Trophoblast cell (in vitro differentiated cells and primary cell): ENCODE data around the gene HS6ST3.
A peak's percentile ranks its signal among the peaks of the same experiment; 100 is the strongest.

Experiments
- DNase-seq, 2 donors: peaks; one replicate each; pipeline ENCODE4 v3.0.0-alpha.2; 2016
- H2AFZ ChIP-seq: 2 replicates; pipeline ENCODE4 v1.6.1; 2013; ENCODE audit warnings: low read length, moderate library complexity, mild to moderate bottlenecking; ENCODE audit not compliant: insufficient read depth, poor library complexity
- H2AK5ac ChIP-seq: 2 replicates; pipeline ENCODE4 v1.6.1; 2013; ENCODE audit warnings: mild to moderate bottlenecking, low read length
- H2BK120ac ChIP-seq: 2 replicates; pipeline ENCODE4 v1.6.1; 2013; ENCODE audit warnings: low read length, mild to moderate bottlenecking, moderate library complexity; ENCODE audit not compliant: insufficient read depth, poor library complexity
- H2BK12ac ChIP-seq: 2 replicates; pipeline ENCODE4 v1.6.1; 2013; ENCODE audit warnings: mild to moderate bottlenecking, low read length, moderate library complexity
- H2BK5ac ChIP-seq: 2 replicates; pipeline ENCODE4 v1.6.1; 2013; ENCODE audit warnings: low read length, low read depth, moderate library complexity, mild to moderate bottlenecking; ENCODE audit not compliant: poor library complexity
- H3K14ac ChIP-seq: 2 replicates; pipeline ENCODE4 v1.6.1; 2013; ENCODE audit warnings: mild to moderate bottlenecking, low read length
- H3K18ac ChIP-seq: 2 replicates; pipeline ENCODE4 v1.6.1; 2013; ENCODE audit warnings: mild to moderate bottlenecking, low read length
- H3K23ac ChIP-seq: 2 replicates; pipeline ENCODE4 v1.6.1; 2013; ENCODE audit warnings: low read length
- H3K27ac ChIP-seq: 2 replicates; pipeline ENCODE4 v1.5.1; 2013; ENCODE audit warnings: low read depth, mild to moderate bottlenecking, inconsistent platforms, low read length, moderate library complexity
- H3K27me3 ChIP-seq: 2 replicates; pipeline ENCODE4 v1.6.1; 2013; ENCODE audit warnings: inconsistent platforms, mild to moderate bottlenecking, low read length, moderate library complexity; ENCODE audit not compliant: insufficient read depth
- H3K36me3 ChIP-seq, 2 experiments: 1 replicate in 1 of 2; 2 replicates in 1 of 2; pipeline ENCODE4 v1.6.1; 2013; ENCODE audit warnings: low read length in 2 of 2, mild to moderate bottlenecking in 2 of 2, moderate library complexity in 1 of 2; ENCODE audit not compliant: insufficient read depth in 2 of 2, control insufficient read depth in 1 of 2
- H3K4ac ChIP-seq: 2 replicates; pipeline ENCODE4 v1.6.1; 2013; ENCODE audit warnings: low read depth, mild to moderate bottlenecking, low read length, moderate library complexity
- H3K4me1 ChIP-seq, 2 experiments: 1 replicate in 1 of 2; 2 replicates in 1 of 2; pipeline ENCODE4 v1.6.1; 2013; ENCODE audit warnings: low read length in 2 of 2, mild to moderate bottlenecking in 2 of 2, moderate library complexity in 1 of 2; ENCODE audit not compliant: insufficient read depth in 2 of 2, control insufficient read depth in 1 of 2
- H3K4me2 ChIP-seq: 2 replicates; pipeline ENCODE4 v1.6.1; 2013; ENCODE audit warnings: inconsistent platforms, mild to moderate bottlenecking, low read length, moderate library complexity
- H3K4me3 ChIP-seq: 2 replicates; pipeline ENCODE4 v1.5.1; 2013; ENCODE audit warnings: mild to moderate bottlenecking, low read depth, low read length, inconsistent platforms
- H3K79me1 ChIP-seq: one replicate; pipeline ENCODE4 v1.6.1; 2013; ENCODE audit warnings: low read length
- H3K79me2 ChIP-seq: 2 replicates; pipeline ENCODE4 v1.6.1; 2013; ENCODE audit warnings: low read length, mild to moderate bottlenecking; ENCODE audit not compliant: control insufficient read depth, insufficient read depth, poor library complexity
- H3K9ac ChIP-seq: 2 replicates; pipeline ENCODE4 v1.6.1; 2013; ENCODE audit warnings: mild to moderate bottlenecking, low read length
- H3K9me3 ChIP-seq: 2 replicates; pipeline ENCODE4 v1.6.1; 2013; ENCODE audit warnings: low read depth, mild to moderate bottlenecking, control low read depth, inconsistent platforms, low read length; ENCODE audit not compliant: insufficient read depth
- H4K12ac ChIP-seq: 2 replicates; pipeline ENCODE4 v1.6.1; 2013; ENCODE audit warnings: low read depth, mild to moderate bottlenecking, low read length, moderate library complexity
- H4K8ac ChIP-seq: 2 replicates; pipeline ENCODE4 v1.6.1; 2013; ENCODE audit warnings: low read depth, mild to moderate bottlenecking, low read length, moderate library complexity
- H4K91ac ChIP-seq: one replicate; pipeline ENCODE4 v1.6.1; 2013; ENCODE audit warnings: low read depth, mild to moderate bottlenecking, low read length, moderate library complexity
- WGBS: extraction: QIAGEN DNeasy Blood & Tissue Kit; methylation state at CpG from one replicate; pipeline ENCODE4 v1.1.7; 2013; ENCODE audit warnings: missing lambda C conversion rate; ENCODE audit not compliant: insufficient read length, insufficient coverage; ENCODE audit errors: extremely low coverage; 5-methylcytosine and 5-hydroxymethylcytosine counted together

The HS6ST3 gene

GRCh38 chr13:96749825-96750224 lies 659.9 kb downstream of the HS6ST3 start:
- H3K79me2 ChIP-seq, result no peaks in the 10 kb centered on the region

DNA sequence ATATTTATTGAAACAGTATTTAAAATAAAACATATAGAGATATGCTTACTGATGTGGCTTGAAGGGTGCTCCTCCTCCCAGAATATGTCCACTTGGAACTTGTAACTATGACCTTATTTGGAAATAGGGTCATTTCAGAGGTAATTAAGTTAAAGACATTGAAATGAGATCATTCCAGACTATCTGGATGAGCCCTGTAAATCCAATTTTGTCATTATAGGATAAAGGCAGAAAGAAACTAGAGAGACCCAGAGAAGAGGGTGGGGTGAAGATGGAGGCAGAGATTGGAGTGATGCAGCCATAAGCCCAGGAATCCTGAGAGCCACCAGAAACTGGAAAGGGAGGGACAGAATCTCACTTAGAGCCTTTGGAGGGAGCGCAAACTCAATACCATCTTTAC lies 661.2 kb downstream of the HS6ST3 start:
- Histone ChIP-seq H3K36me3 (no peaks in the 10 kb centered on the region), H3K4me3 (no peak overlapping the region), H4K91ac (no peak overlapping the region), H3K79me2 (no peaks in the 10 kb centered on the region), H3K23ac (no peak overlapping the region), H2AFZ (no peak overlapping the region), H3K27me3 (no peaks in the 10 kb centered on the region), H3K4me1 (no peaks in the 10 kb centered on the region), H3K18ac (no peak overlapping the region), H4K12ac (no peak overlapping the region), H2BK5ac (no peak overlapping the region), H3K9me3 (no peaks in the 10 kb centered on the region), H3K4ac (no peak overlapping the region), H2AK5ac (no peak overlapping the region), H3K79me1 (no peaks in the 10 kb centered on the region), H3K27ac (no peak overlapping the region), H2BK120ac (no peak overlapping the region), H4K8ac (no peak overlapping the region), H3K14ac (no peak overlapping the region), H2BK12ac (no peak overlapping the region), H3K4me2 (no peak overlapping the region), H3K9ac (no peak overlapping the region)
- no CpG with 5 or more reads among the region's 1 CpG for WGBS
- DNase-seq, result no peak

More at GRCh38 chr13:96749825-96750224, 659.9 kb downstream of the HS6ST3 start:
- no peak overlapping the region for H2BK12ac ChIP-seq
- no peak overlapping the region for H3K27ac ChIP-seq
- no peak overlapping the region for H3K18ac ChIP-seq
- H3K4me3 ChIP-seq, result no peak overlapping the region
- no peak overlapping the region for H2BK120ac ChIP-seq
- no peak overlapping the region for H2AK5ac ChIP-seq
- no peaks in the 10 kb centered on the region for H3K9me3 ChIP-seq
- no peak overlapping the region for H3K4ac ChIP-seq
- H4K8ac ChIP-seq, result no peak overlapping the region
- H3K27me3 ChIP-seq, result no peaks in the 10 kb centered on the region
- no peaks in the 10 kb centered on the region for H3K4me1 ChIP-seq
- H3K14ac ChIP-seq, result no peak overlapping the region
- H3K9ac ChIP-seq, result no peak overlapping the region
- H4K91ac ChIP-seq, result no peak overlapping the region
- H3K36me3 ChIP-seq, result no peaks in the 10 kb centered on the region
- no peak overlapping the region for H3K23ac ChIP-seq
- no peak overlapping the region for H2AFZ ChIP-seq
- H2BK5ac ChIP-seq, result no peak overlapping the region
- no peak overlapping the region for H4K12ac ChIP-seq
- no peak for DNase-seq
- no peaks in the 10 kb centered on the region for H3K79me1 ChIP-seq
- no peak overlapping the region for H3K4me2 ChIP-seq

DNA sequence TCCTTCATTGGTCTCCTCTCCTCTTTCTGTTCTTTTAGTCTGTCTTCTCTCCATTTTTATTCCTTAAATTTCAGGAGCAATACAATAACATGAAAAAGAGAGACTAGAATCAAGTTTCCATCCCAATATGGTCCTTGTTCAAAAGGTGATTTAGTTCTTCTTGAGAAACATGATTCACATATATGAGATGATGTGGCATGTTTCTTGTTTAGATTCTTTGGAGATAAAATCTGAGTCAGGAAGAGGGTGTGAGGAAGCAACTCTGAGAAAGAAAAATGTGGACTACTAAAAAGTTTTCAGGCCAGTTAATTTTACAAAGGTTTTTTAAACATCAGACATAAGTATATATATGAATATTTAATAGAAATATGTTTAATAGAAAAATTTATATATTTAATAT lies 673.0 kb downstream of the HS6ST3 start:
- H4K91ac ChIP-seq, result no peak overlapping the region

GRCh38 chr13:96766306-96766705 lies 676.4 kb downstream of the HS6ST3 start:
- Histone ChIP-seq H3K4me3 (no peak overlapping the region), H3K23ac (no peak overlapping the region), H3K79me1 (no peaks in the 10 kb centered on the region), H3K14ac (no peak overlapping the region), H2AFZ (no peak overlapping the region), H3K36me3 (no peaks in the 10 kb centered on the region), H2BK120ac (no peak overlapping the region), H3K9me3 (no peaks in the 10 kb centered on the region), H2BK12ac (no peak overlapping the region), H4K12ac (no peak overlapping the region), H3K79me2 (no peaks in the 10 kb centered on the region), H4K91ac (no peak overlapping the region), H2BK5ac (no peak overlapping the region), H3K4me1 (peaks cover 0 to 2% of the 10 kb centered on the region in 2 experiments), H3K4ac (no peak overlapping the region), H3K18ac (no peak overlapping the region), H2AK5ac (no peak overlapping the region), H4K8ac (no peak overlapping the region), H3K27ac (no peak overlapping the region), H3K9ac (no peak overlapping the region), H3K4me2 (no peak overlapping the region), H3K27me3 (no peaks in the 10 kb centered on the region)
- no CpG with 5 or more reads among the region's 3 CpGs for WGBS
- DNase-seq, result no peak

More for the DNA sequence above, 673.0 kb downstream of the HS6ST3 start:
- H3K36me3 ChIP-seq, result no peaks in the 10 kb centered on the region
- H3K27me3 ChIP-seq, result no peaks in the 10 kb centered on the region
- H3K79me1 ChIP-seq, result no peaks in the 10 kb centered on the region
- H3K4ac ChIP-seq, result no peak overlapping the region
- no peaks in the 10 kb centered on the region for H3K79me2 ChIP-seq
- H4K12ac ChIP-seq, result no peak overlapping the region
- H3K9ac ChIP-seq, result no peak overlapping the region
- no peak overlapping the region for H3K18ac ChIP-seq
- H3K4me1 ChIP-seq, result no peaks in the 10 kb centered on the region
- H3K23ac ChIP-seq, result no peak overlapping the region
- DNase-seq, result peak in 1 of 2 donors; percentile 6
- H2BK12ac ChIP-seq, result no peak overlapping the region
- H3K9me3 ChIP-seq, result no peaks in the 10 kb centered on the region
- H3K14ac ChIP-seq, result no peak overlapping the region
- H3K4me3 ChIP-seq, result no peak overlapping the region
- H2AFZ ChIP-seq, result no peak overlapping the region
- no peak overlapping the region for H3K27ac ChIP-seq
- no peak overlapping the region for H3K4me2 ChIP-seq
- no peak overlapping the region for H2AK5ac ChIP-seq
- H2BK120ac ChIP-seq, result no peak overlapping the region
- no peak overlapping the region for H2BK5ac ChIP-seq
- no peak overlapping the region for H4K8ac ChIP-seq
